ENCODE results near the gene ARHGEF10L.
A peak's percentile ranks its signal among the peaks of the same experiment; 100 is the strongest.
"Not testable (repeated sequence)": the region's sequence is repeated elsewhere in the genome, so short reads cannot be mapped to it uniquely, and the experiment has no call there.

The ARHGEF10L gene

GRCh38 chr1:17618558-17619247 is 79.2 kb downstream of the ARHGEF10L start:
- Mint-ChIP-seq H3K27me3 (no peaks in the 10 kb centered on the region), H3K27ac (peak overlapping the region; percentile 93), H3K4me1 (ENCODE audit: low read depth) (peaks cover 95% of the 10 kb centered on the region), H3K36me3 (ENCODE audit: low read depth) (peaks cover 56% of the 10 kb centered on the region), H3K9me3 (no peaks in the 10 kb centered on the region), H3K4me3 (peak overlapping the region; percentile 83)
- intact Hi-C loops (cut with micrococcal nuclease) = loop anchor here (1.0 to 10.0 kb wide), 2 partner anchors 12 to 184 kb away; partner anchors contain the start of gene RCC2

- no peaks in the 10 kb centered on the region for H3K27me3 Mint-ChIP-seq
- H3K9me3 Mint-ChIP-seq = no peaks in the 10 kb centered on the region
- peak overlapping the region; percentile 83 for H3K4me3 Mint-ChIP-seq
- intact Hi-C loops (cut with micrococcal nuclease) = no loop called here
- H3K36me3 Mint-ChIP-seq (ENCODE audit: low read depth) = peaks cover 74% of the 10 kb centered on the region
- H3K27ac Mint-ChIP-seq = peak overlapping the region; percentile 93
- H3K4me1 Mint-ChIP-seq (ENCODE audit: low read depth) = peaks cover 95% of the 10 kb centered on the region
These were observed 81.0 kb downstream of the ARHGEF10L start for GRCh38 chr1:17620448-17620847.

DNA sequence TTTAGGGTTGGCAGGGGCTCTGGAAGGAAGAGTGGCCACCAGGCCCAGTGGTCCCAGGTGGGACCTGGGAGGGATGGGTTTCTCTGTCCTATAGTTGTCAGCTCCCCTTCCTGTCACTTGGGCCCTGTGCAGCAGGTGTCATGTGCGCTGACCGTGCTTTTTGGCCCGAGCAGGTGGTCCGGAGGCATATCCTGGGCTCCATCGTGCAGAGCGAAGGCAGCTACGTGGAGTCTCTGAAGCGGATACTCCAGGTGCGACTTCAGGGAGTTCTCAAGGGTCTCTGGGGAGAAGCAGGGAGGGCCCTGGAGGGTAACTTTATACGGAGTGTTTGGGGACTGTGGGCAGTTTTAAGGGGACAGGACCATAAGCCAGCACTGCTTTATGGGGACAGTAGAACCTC is 82.2 kb downstream of the ARHGEF10L start:
- Mint-ChIP-seq H3K9me3 (no peaks in the 10 kb centered on the region), H3K27me3 (no peaks in the 10 kb centered on the region), H3K4me1 (ENCODE audit: low read depth) (peaks cover 96% of the 10 kb centered on the region), H3K4me3 (peak overlapping the region; percentile 39), H3K36me3 (ENCODE audit: low read depth) (peaks cover 86% of the 10 kb centered on the region), H3K27ac (peak overlapping the region; percentile 20)
- intact Hi-C loops (cut with micrococcal nuclease) = no loop called here

DNA sequence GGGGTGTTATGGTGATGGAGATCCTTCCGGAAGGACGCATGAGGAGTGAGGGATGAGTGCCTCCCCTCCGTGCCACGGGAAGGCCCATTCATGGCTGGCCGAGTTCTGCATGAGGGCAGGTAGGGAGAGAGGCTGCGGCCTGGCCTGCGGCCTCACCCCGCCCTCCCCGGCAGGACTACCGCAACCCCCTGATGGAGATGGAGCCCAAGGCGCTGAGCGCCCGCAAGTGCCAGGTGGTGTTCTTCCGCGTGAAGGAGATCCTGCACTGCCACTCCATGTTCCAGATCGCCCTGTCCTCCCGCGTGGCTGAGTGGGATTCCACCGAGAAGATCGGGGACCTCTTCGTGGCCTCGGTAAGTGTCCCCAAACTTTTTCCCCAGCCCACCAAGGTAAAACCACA is 83.3 kb downstream of the ARHGEF10L start:
- intact Hi-C loops (cut with micrococcal nuclease) = no loop called here
- Mint-ChIP-seq H3K36me3 (ENCODE audit: low read depth) (peaks cover 98% of the 10 kb centered on the region), H3K4me3 (no peak overlapping the region), H3K27me3 (no peaks in the 10 kb centered on the region), H3K27ac (peak overlapping the region; percentile 20), H3K9me3 (no peaks in the 10 kb centered on the region), H3K4me1 (ENCODE audit: low read depth) (peaks cover 99% of the 10 kb centered on the region)

GRCh38 chr1:17624611-17625233 is 85.2 kb downstream of the ARHGEF10L start:
- H3K4me3 Mint-ChIP-seq = peak overlapping the region; percentile 2
- peaks cover 99% of the 10 kb centered on the region for H3K4me1 Mint-ChIP-seq (ENCODE audit: low read depth)
- H3K27ac Mint-ChIP-seq = peak overlapping the region; percentile 18
- peaks cover 100% of the 10 kb centered on the region for H3K36me3 Mint-ChIP-seq (ENCODE audit: low read depth)
- no peaks in the 10 kb centered on the region for H3K27me3 Mint-ChIP-seq
- H3K9me3 Mint-ChIP-seq = no peaks in the 10 kb centered on the region
- intact Hi-C loops (cut with micrococcal nuclease) = no loop called here

DNA sequence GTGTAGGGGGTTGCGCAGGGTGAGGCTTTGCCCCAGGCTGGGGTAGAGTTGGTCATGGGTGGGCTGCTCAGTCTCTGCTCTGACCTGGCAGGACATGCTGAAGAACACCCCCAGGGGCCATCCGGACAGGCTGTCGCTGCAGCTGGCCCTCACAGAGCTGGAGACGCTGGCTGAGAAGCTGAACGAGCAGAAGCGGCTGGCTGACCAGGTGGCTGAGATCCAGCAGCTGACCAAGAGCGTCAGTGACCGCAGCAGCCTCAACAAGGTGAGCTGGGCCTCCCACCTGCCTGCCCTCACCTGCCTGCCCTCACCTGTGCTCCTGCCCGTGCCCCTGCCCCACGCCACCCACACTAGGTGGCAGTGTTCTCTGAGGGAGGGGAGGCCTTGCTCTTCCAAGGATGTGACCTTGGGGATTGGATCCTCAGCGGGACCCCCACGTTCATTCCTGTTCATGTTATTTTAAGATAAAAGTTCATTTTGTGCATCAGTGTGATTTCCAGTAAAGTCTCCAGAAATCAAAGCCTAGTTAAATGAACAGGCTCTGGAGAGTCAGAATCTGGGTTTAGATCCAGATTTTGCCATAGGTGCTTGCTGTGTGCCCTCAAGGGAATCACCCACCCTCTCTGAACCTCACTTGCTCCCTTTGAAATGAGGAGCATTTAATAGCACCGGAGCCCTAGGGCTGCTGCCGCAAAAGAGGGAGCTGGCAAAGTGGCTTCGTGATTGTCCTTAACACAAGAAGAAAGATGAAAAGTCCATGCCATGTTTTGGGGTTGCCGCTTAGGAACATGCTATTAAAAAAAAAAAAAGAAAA is 87.9 kb downstream of the ARHGEF10L start:
- Mint-ChIP-seq H3K9me3 (no peaks in the 10 kb centered on the region), H3K4me1 (ENCODE audit: low read depth) (peaks cover 99% of the 10 kb centered on the region), H3K36me3 (ENCODE audit: low read depth) (peaks cover 100% of the 10 kb centered on the region), H3K27me3 (no peaks in the 10 kb centered on the region), H3K27ac (peak overlapping the region; percentile 98), H3K4me3 (no peak overlapping the region)
- intact Hi-C loops (cut with micrococcal nuclease) = no loop called here

GRCh38 chr1:17629046-17629445 is 89.5 kb downstream of the ARHGEF10L start:
- H3K9me3 Mint-ChIP-seq; intact Hi-C loops (cut with micrococcal nuclease); H3K4me3 Mint-ChIP-seq; H3K27me3 Mint-ChIP-seq: not testable (repeated sequence)
- peaks cover 99% of the 10 kb centered on the region for H3K4me1 Mint-ChIP-seq (ENCODE audit: low read depth)
- peaks cover 100% of the 10 kb centered on the region for H3K36me3 Mint-ChIP-seq (ENCODE audit: low read depth)
- peak overlapping the region; percentile 98 for H3K27ac Mint-ChIP-seq

DNA sequence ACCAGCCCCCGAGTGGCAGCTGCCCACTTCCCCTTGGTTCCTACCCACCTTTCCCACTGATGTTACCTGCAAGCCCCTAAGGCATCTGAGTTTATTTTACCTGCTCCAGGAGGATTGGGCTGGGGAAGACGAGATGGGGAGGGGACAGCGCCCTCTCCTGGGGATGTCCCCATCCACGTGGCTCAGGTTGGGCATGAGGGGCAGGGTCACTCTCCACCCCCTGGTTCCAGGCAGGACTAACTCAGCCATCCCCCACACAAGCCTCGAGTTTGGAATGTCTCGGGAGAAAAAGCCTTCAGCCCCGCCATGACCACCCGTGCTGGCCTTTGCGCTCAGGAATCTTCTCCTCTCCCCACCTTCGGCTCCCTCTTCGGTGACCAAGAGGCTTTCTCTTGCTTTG is 90.0 kb downstream of the ARHGEF10L start:
- Mint-ChIP-seq H3K36me3 (ENCODE audit: low read depth) (peaks cover 100% of the 10 kb centered on the region), H3K27me3 (no peaks in the 10 kb centered on the region), H3K9me3 (no peaks in the 10 kb centered on the region), H3K27ac (peak overlapping the region; percentile 98), H3K4me1 (ENCODE audit: low read depth) (peaks cover 99% of the 10 kb centered on the region), H3K4me3 (peak overlapping the region; percentile 74)
- intact Hi-C loops (cut with micrococcal nuclease) = no loop called here

GRCh38 chr1:17630048-17630830 is 90.7 kb downstream of the ARHGEF10L start:
- peaks cover 100% of the 10 kb centered on the region for H3K36me3 Mint-ChIP-seq (ENCODE audit: low read depth)
- peak overlapping the region; percentile 74 for H3K4me3 Mint-ChIP-seq
- H3K27ac Mint-ChIP-seq = peak overlapping the region; percentile 98
- no peaks in the 10 kb centered on the region for H3K27me3 Mint-ChIP-seq
- H3K9me3 Mint-ChIP-seq = no peaks in the 10 kb centered on the region
- H3K4me1 Mint-ChIP-seq (ENCODE audit: low read depth) = peaks cover 99% of the 10 kb centered on the region
- intact Hi-C loops (cut with micrococcal nuclease) = loop anchor here (1.0 kb wide), 1 partner anchor 12 kb away; no protein-coding TSS in a partner anchor

DNA sequence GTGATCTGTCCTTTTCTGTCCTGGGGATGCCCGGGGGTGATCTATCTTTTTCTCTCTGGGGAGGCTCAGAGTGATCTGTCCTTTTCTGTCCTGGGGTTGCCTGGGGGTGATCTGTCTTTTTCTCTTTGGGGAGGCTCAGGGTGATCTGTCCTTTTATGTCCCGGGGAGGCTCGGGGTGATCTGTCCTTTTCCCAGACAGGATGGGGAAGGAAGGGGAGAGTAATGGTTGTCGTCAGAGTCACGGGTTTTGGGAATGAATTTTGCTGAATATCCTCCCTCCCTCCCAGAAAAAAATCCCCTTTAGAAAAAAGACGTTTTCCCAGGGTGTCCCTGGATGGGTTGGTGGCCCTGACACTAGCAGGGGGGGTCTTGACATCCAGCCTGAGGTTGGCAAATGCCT is 91.5 kb downstream of the ARHGEF10L start:
- peaks cover 99% of the 10 kb centered on the region for H3K4me1 Mint-ChIP-seq (ENCODE audit: low read depth)
- peak overlapping the region; percentile 98 for H3K27ac Mint-ChIP-seq
- intact Hi-C loops (cut with micrococcal nuclease) = loop anchor here (1.0 kb wide), 1 partner anchor 13 kb away; no protein-coding TSS in a partner anchor
- no peaks in the 10 kb centered on the region for H3K27me3 Mint-ChIP-seq
- H3K4me3 Mint-ChIP-seq = peak overlapping the region; percentile 74
- peaks cover 100% of the 10 kb centered on the region for H3K36me3 Mint-ChIP-seq (ENCODE audit: low read depth)
- no peaks in the 10 kb centered on the region for H3K9me3 Mint-ChIP-seq

- H3K4me1 Mint-ChIP-seq (ENCODE audit: low read depth) = peaks cover 99% of the 10 kb centered on the region
- no peaks in the 10 kb centered on the region for H3K27me3 Mint-ChIP-seq
- no peaks in the 10 kb centered on the region for H3K9me3 Mint-ChIP-seq
- peak overlapping the region; percentile 74 for H3K4me3 Mint-ChIP-seq
- intact Hi-C loops (cut with micrococcal nuclease) = no loop called here
- peaks cover 100% of the 10 kb centered on the region for H3K36me3 Mint-ChIP-seq (ENCODE audit: low read depth)
- peak overlapping the region; percentile 98 for H3K27ac Mint-ChIP-seq
These were observed 91.9 kb downstream of the ARHGEF10L start for GRCh38 chr1:17631410-17631809.

DNA sequence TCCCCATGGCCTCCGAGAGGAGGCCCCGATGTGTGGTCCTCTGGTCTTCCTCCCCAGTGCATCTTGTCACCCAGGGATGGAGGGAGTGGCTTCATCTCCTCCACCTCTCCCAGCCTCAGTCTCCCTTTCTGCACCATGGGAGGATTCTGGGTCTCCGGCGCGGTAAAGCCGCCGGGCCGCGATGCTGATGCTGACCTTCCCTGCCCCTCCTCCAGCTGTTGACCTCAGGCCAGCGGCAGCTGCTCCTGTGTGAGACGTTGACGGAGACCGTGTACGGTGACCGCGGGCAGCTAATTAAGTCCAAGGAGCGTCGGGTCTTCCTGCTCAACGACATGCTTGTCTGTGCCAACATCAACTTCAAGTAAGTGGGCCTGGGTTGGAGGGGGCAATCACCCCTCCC is 92.6 kb downstream of the ARHGEF10L start:
- intact Hi-C loops (cut with micrococcal nuclease) = no loop called here
- Mint-ChIP-seq H3K4me1 (ENCODE audit: low read depth) (peaks cover 99% of the 10 kb centered on the region), H3K9me3 (no peaks in the 10 kb centered on the region), H3K4me3 (peak overlapping the region; percentile 4), H3K36me3 (ENCODE audit: low read depth) (peaks cover 100% of the 10 kb centered on the region), H3K27me3 (no peaks in the 10 kb centered on the region), H3K27ac (peak overlapping the region; percentile 73)

DNA sequence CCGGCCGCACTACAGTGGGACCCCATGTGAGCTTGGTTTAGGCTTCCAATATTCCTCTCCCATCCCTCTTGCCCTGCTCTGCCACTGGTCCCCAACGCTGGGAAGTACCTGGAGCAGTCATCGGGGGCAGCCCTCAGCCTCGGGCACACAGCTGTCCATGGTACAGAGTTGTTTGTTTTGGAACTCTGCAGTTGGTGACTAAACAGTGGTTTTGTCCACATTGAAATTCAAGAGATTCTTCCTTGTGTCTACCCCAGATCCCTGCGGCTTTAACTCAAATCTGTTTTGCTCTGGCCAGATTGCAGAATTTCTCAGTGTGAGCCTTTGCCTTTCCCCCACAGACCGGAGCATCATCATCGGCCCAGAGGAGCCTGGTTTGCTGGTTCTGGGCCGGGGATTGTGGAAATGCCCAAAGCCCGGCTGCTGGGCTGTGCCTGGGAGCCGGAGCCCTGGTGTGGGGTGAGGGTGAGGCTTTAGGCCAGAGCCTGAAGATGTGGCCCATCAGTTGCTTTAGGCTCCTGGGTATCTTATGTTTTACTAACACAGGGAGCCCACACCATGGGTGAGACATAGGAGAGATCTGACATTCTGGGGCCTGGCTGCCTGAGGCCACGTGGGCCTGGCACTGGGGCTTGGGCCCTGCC is 93.2 kb downstream of the ARHGEF10L start:
- no peaks in the 10 kb centered on the region for H3K27me3 Mint-ChIP-seq
- no peak overlapping the region for H3K4me3 Mint-ChIP-seq
- peak overlapping the region; percentile 73 for H3K27ac Mint-ChIP-seq
- peaks cover 100% of the 10 kb centered on the region for H3K36me3 Mint-ChIP-seq (ENCODE audit: low read depth)
- intact Hi-C loops (cut with micrococcal nuclease) = no loop called here
- no peaks in the 10 kb centered on the region for H3K9me3 Mint-ChIP-seq
- H3K4me1 Mint-ChIP-seq (ENCODE audit: low read depth) = peaks cover 99% of the 10 kb centered on the region
